HAP-1 (cell line): ENCODE results near the gene PCDH9.
A peak's percentile ranks its signal among the peaks of the same experiment; 100 is the strongest.
"Not testable (repeated sequence)": the region's sequence is repeated elsewhere in the genome, so short reads cannot be mapped to it uniquely, and the experiment has no call there.

Source experiments
- DNase-seq, 2 experiments: peaks; one replicate each; pipeline ENCODE4 v3.0.0-alpha.2; 2016 to 2020; ENCODE audit warnings: low spot score in 2 of 2
- H3K27me3 ChIP-seq: fragments of 250-450 bp; sonication (Bioruptor Pico); 2 replicates; pipeline ENCODE4 v1.5.1; 2020; ENCODE audit warnings: low read depth, mild to moderate bottlenecking, moderate library complexity
- H3K36me3 ChIP-seq: fragments of 250-450 bp; sonication (Bioruptor Pico); replicated peaks from 2 replicates; pipeline ENCODE4 v1.5.1; 2020; ENCODE audit warnings: mild to moderate bottlenecking
- H3K4me1 ChIP-seq: fragments of 250-450 bp; sonication (Bioruptor Pico); 2 replicates; pipeline ENCODE4 v1.5.1; 2020; ENCODE audit warnings: mild to moderate bottlenecking
- H3K4me3 ChIP-seq: fragments of 250-450 bp; sonication (Bioruptor Pico); 2 replicates; pipeline ENCODE4 v1.5.1; 2020; ENCODE audit warnings: mild to moderate bottlenecking, moderate library complexity
- H3K9me3 ChIP-seq: fragments of 250-450 bp; sonication (Bioruptor Pico); 2 replicates; pipeline ENCODE4 v1.5.1; 2020; ENCODE audit warnings: mild to moderate bottlenecking, moderate library complexity
- in situ Hi-C: fragments of 300-500 bp; cut with MboI; formaldehyde crosslinking; loops from 3 replicates; pipeline ENCODE4 v1.14.3; 2020; ENCODE audit warnings: low sequenced_read_pairs, inconsistent platforms, mixed read lengths

Gene PCDH9

DNA sequence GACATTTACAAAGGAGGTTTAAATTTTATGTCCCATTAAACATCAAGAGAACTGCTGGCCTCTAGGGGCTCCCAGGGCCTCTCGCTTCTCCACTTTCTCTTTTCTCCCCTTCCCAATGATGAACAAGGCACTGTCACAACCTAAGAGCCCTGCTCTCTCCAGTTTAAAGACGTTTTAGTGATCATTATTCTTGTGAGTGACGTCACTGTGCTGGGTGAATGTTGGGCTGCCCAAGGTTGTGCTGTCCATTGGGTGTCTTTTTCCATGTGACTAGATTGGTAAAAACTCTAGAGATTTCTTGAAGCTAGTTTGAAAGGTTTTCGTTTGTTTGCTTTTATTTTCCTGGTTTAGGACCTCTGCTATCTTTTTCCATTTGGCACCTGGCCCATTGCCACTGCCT lies 602.6 kb downstream of the PCDH9 start:
- in situ Hi-C loops, result no loop called here
- Histone ChIP-seq H3K4me1 (no peaks in the 10 kb centered on the region), H3K27me3 (no peaks in the 10 kb centered on the region), H3K4me3 (no peak overlapping the region), H3K36me3 (no peaks in the 10 kb centered on the region), H3K9me3 (no peaks in the 10 kb centered on the region)
- no peak for DNase-seq

DNA sequence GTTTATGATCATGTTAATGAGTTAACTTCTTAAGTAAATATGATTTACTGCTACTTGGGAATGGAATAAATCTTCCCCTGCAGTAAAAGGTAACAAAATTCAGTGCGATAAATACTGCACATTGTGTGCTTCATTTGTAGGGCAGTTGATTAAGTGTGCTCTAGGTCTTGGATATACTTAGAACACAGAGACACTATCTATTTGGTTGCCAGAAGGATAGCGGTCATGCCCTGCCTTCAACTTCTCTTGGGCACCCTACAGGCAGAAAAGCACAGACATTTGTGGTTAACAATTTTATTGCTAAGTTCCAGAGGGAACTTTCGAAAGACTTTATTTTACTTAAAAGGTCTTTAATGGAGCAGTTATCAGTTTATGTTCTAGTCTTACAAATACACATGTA lies 605.8 kb downstream of the PCDH9 start:
- H3K4me3 ChIP-seq, result no peak overlapping the region
- in situ Hi-C loops, result no loop called here
- no peaks in the 10 kb centered on the region for H3K9me3 ChIP-seq
- DNase-seq, result no peak
- no peaks in the 10 kb centered on the region for H3K27me3 ChIP-seq
- H3K36me3 ChIP-seq, result no peaks in the 10 kb centered on the region
- no peaks in the 10 kb centered on the region for H3K4me1 ChIP-seq

DNA sequence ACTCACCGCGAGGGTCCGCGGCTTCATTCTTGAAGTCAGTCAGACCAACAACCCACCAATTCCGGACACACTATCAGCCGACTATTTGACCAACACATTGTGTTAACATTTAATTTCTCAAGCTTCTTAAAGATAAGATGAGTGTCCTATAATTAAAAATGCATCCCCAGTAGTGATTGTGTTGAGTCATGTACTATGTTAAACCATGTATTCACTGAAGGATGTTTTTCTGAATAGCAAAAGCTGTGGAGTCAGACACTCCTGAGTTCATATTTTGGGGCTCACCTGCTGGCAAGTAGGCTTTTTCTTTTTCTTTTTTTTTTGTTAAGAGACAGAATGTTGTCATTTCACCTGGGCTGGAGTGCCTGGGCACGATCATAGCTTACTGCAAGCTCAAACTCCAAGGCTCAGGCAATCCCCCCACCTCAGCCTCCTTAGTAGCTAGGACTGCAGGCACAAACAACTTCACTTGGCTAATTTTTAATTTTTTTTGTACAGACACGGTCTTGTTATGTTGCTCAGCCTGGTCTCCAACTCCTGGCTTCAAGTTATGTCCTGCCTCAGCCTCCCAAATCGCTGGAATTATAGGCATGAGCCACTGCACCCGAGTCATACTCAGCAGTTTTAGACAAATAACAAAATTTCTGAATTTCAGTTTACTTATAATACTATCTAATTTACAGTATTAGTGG lies 606.9 kb downstream of the PCDH9 start:
- Histone ChIP-seq H3K9me3 (no peaks in the 10 kb centered on the region), H3K4me1 (no peaks in the 10 kb centered on the region), H3K36me3 (no peaks in the 10 kb centered on the region), H3K27me3 (no peaks in the 10 kb centered on the region), H3K4me3 (no peak overlapping the region)
- DNase-seq, result no peak
- in situ Hi-C loops, result no loop called here

DNA sequence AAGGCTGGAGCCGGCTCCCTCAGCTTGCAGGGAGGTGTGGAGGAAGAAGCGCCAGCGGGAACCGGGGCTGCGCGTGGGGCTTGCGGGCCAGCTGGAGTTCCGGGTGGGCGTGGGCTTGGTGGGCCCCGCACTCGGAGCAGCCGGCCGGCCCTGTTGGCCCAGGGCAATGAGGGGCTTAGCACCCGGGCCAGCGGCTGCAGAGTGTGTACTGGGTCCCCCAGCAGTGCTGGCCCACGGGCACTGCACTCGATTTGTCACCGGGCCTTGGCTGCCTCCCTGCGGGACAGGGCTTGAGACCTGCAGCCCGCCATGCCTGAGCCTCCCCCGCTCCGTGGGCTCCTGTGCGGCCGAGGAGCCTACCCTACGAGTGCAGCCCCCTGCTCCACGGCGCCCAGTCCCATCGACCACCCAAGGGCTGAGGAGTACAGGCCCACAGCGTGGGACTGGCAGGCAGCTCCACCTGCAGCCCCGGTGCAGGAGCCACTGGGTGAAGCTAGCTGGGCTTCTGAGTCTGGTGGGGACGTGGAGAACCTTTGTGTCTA lies 608.2 kb downstream of the PCDH9 start:
- H3K27me3 ChIP-seq, H3K4me3 ChIP-seq, H3K4me1 ChIP-seq, in situ Hi-C loops, H3K9me3 ChIP-seq, H3K36me3 ChIP-seq, DNase-seq: not testable (repeated sequence)

DNA sequence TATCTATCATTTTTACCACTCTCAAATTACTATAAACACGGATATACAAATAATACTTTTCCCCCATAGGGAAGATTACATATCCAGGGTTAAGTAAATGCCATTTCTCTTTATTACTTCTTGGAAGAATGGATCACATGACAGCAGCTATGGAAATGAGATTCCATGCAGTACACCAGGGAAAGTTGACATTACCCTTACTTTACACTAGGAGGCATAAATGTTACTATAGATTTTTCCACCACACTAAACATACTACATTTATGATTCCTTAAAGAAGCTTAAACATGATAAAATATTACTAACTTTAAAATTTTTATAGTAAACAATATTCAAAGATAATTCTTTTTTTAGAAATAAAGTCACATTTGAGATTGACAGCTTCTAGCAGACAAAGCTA lies 611.4 kb downstream of the PCDH9 start:
- Histone ChIP-seq H3K4me1 (peaks cover under 1% of the 10 kb centered on the region; the same call in 1 of the 2 replicates), H3K4me3 (no peak overlapping the region), H3K36me3 (no peaks in the 10 kb centered on the region), H3K9me3 (no peaks in the 10 kb centered on the region), H3K27me3 (no peaks in the 10 kb centered on the region)
- peak in 1 of 2 experiments; percentile 59 for DNase-seq
- in situ Hi-C loops, result no loop called here

DNA sequence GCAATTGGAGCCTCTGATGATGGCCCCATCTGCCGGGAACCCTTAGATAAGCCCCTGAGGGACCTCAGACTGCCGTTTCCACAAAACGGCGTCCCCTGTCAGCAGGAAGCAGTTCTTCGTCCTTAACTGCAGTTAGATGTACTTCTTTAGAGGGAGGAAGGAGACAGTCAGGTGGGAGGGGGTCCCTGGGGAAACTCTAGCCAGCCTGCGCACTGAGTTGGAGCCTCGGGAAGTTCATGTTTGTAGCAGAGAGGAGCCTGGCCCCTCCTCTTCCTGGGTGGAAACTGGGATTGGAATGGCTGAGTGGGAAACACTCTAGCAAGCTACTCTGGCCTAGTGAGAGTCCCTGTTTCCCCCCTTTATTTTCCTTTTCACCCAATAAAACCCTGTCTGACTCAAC lies 612.4 kb downstream of the PCDH9 start:
- peaks cover 9% of the 10 kb centered on the region for H3K4me1 ChIP-seq
- DNase-seq, result no peak
- H3K36me3 ChIP-seq, result no peaks in the 10 kb centered on the region
- H3K4me3 ChIP-seq, result no peak overlapping the region
- no peaks in the 10 kb centered on the region for H3K9me3 ChIP-seq
- in situ Hi-C loops, result no loop called here
- H3K27me3 ChIP-seq, result no peaks in the 10 kb centered on the region

DNA sequence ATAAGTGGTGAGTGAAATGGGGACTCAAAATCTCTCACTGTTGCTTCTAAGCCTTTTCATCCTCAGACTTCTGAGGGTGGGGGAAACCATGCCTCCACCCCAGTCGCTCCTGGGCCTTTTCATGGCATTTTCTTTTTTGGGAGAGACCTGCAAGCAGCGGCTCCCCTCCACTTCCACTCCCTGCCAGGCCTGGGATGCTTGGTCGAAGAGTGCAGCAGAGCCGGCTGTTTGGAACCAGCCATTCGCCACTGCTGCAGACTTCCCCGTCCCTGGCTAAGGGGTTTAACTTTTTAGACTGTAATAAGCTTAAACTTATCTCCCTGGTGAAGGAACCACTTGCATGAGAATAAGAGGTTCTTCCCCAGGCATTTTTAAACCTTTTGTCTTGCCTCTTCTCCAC lies 617.2 kb downstream of the PCDH9 start:
- in situ Hi-C loops, result no loop called here
- Histone ChIP-seq H3K27me3 (no peaks in the 10 kb centered on the region), H3K4me1 (peaks cover 10% of the 10 kb centered on the region), H3K9me3 (no peaks in the 10 kb centered on the region), H3K4me3 (no peak overlapping the region), H3K36me3 (no peaks in the 10 kb centered on the region)
- DNase-seq, result peak; percentile 39 to 56

DNA sequence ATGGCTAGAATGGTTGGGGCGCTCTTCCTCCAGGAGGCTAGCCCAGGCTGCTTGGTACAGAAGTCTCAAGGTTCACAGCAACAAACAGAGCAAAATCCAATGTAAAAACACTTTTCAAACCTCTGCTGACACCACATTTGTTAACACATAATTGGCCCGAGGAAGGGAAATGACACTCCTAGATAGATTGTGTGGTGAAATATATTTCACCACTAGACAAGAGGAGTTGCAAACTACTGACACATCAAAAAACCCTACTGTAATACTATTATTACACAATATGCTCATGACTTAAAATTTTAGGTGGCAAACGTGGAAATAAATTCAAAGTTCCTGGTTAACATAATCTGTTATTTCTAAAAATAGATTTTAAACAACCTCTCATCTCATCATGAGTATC lies 643.6 kb downstream of the PCDH9 start:
- Histone ChIP-seq H3K4me3 (no peak overlapping the region), H3K27me3 (no peaks in the 10 kb centered on the region), H3K9me3 (no peaks in the 10 kb centered on the region), H3K36me3 (no peaks in the 10 kb centered on the region), H3K4me1 (peaks cover 4% of the 10 kb centered on the region)
- DNase-seq, result no peak
- in situ Hi-C loops, result no loop called here

DNA sequence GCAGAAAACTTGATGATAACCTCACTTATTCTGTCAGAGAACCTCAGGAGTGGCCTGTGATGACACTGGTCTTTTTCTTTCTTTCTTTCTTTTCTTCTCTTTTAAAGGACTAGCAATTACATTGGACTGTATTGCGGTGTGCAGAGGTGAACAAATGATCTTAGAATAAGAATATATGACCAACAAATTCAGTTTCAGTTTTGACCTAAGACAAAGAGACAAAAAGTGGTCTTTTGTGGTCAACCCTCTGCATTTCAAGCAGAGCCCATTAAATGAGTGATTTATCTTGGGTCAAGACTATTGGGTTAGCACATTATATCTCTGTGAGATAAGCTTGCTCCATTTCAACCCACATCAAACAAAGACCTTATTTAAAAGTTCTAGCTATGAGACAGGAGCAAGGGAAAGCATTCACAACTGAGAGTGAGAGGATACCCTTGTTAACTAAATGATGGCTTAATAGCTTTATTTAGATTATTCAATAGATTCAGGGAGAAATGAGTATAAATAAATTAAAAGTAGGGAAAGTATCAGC lies 644.4 kb downstream of the PCDH9 start:
- Histone ChIP-seq H3K36me3 (no peaks in the 10 kb centered on the region), H3K4me1 (peaks cover 11% of the 10 kb centered on the region), H3K27me3 (no peaks in the 10 kb centered on the region), H3K9me3 (no peaks in the 10 kb centered on the region), H3K4me3 (no peak overlapping the region)
- in situ Hi-C loops, result no loop called here
- peak in 1 of 2 experiments; percentile 19 for DNase-seq

DNA sequence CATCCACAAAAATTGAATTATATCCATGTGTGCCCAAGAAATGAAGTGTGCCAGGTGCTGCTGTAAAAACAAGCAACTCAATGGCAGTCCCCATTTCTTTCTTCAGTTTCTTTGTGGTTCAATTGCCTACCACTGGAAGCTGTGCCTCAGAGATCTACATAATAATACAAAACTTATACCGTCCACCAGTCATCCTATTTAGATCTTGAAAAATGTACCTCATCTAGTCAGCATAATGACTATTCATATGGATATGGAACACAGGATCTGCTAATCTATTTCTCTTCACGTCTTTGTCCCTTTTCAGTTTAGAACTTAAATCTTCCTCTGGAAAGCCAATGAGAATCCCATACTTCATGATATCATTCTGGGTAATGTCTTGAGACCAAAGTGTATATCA lies 648.5 kb downstream of the PCDH9 start:
- in situ Hi-C loops, result no loop called here
- Histone ChIP-seq H3K4me3 (no peak overlapping the region), H3K27me3 (no peaks in the 10 kb centered on the region), H3K9me3 (no peaks in the 10 kb centered on the region), H3K4me1 (peaks cover 12% of the 10 kb centered on the region), H3K36me3 (no peaks in the 10 kb centered on the region)
- DNase-seq, result peak; percentile 43 to 96

DNA sequence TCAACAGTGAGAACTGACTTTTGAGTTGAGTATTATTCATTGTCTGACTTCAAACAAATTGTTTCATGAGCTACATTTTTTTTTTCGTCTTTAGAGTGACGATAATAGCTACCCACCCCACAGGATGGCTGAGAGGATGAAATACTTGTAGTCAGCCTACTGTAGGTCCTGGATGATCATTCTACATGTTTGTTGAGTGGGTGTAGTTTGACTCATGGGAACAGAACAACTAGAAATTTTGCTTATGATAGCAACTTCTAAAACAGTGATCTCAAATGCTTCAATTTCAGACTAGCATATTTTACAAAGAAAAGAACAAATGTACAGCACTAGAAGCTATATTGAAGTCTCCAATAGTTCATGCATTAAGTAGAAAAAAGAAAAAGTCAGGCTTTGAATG lies 651.8 kb downstream of the PCDH9 start:
- DNase-seq, result no peak
- Histone ChIP-seq H3K9me3 (no peaks in the 10 kb centered on the region), H3K27me3 (no peaks in the 10 kb centered on the region), H3K4me3 (no peak overlapping the region), H3K4me1 (peaks cover 16% of the 10 kb centered on the region), H3K36me3 (no peaks in the 10 kb centered on the region)
- in situ Hi-C loops, result no loop called here

DNA sequence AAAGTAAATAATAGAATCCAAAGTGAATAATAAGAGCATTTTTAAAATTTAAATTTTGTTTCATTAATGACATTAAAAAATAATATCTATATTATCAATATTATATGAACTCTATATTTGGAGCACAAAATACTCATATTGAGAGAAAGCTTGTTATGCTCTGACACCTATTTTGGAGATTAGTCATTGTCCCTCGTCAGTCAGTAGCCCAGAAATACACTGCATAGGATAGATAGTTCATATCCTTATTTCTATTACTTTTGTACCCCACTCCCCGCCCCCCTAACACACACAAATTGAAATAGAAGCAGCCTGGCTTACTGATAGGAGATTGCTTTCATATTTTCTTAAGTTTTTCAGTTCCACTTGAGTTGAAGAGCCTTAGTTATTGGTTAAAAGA lies 652.8 kb downstream of the PCDH9 start:
- Histone ChIP-seq H3K9me3 (no peaks in the 10 kb centered on the region), H3K4me3 (no peak overlapping the region), H3K4me1 (peaks cover 16% of the 10 kb centered on the region), H3K36me3 (no peaks in the 10 kb centered on the region), H3K27me3 (no peaks in the 10 kb centered on the region)
- in situ Hi-C loops, result no loop called here
- DNase-seq, result no peak

DNA sequence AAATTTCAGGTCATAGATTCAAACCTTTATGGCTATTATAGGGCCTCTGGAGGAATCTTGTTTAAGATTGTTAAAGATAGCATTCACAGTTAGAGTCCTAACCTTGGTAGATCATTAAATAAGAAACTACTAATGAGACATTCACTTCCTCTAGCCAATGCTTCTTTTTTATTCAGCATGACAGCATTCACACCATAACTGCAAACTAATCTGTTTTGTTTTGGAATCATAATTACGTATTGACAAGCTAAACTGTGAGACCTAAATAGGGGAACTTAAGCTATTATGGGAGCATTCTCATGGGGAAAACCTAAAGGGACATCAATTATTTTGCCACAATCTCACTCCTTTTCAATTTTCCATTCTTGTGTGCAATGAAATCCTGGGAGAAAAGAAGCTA lies 653.8 kb downstream of the PCDH9 start:
- in situ Hi-C loops, result no loop called here
- Histone ChIP-seq H3K36me3 (no peaks in the 10 kb centered on the region), H3K4me3 (no peak overlapping the region), H3K4me1 (peaks cover 11% of the 10 kb centered on the region), H3K9me3 (no peaks in the 10 kb centered on the region), H3K27me3 (no peaks in the 10 kb centered on the region)
- DNase-seq, result no peak

DNA sequence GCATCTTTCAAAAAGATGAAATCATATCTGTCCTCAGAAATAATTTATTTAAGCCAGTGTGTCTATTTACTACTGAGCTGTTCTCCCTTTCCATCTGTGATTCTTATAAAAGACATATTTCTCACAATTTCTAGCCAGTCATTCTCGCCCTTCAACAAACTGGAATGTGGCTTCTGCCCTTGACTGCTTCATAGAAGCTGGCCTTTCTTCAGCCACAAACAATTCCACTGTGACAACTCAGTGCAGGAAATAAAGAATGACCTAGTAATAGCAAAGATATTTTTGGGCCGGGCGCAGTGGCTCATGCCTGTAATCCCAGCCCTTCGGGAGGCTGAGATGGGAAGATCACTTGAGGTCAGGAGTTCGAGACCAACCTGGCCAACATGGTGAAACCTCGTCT lies 655.5 kb downstream of the PCDH9 start:
- Histone ChIP-seq H3K36me3 (no peaks in the 10 kb centered on the region), H3K4me3 (no peak overlapping the region), H3K27me3 (no peaks in the 10 kb centered on the region), H3K4me1 (peaks cover 5% of the 10 kb centered on the region; the same call in 1 of the 2 replicates), H3K9me3 (no peaks in the 10 kb centered on the region)
- DNase-seq, result no peak
- in situ Hi-C loops, result no loop called here
